Measurements from ENCODE around the gene HIRA. TPM values are rescaled to one million over a fixed set of nuclear protein-coding genes. Genes with fewer than 3 reads are reported as not detected.

Gene HIRA
- total and polyA plus RNA-seq, 9 of the 15 experiments (the other 6 are each of a cell fraction or from before 2014, with no cell fraction given): 0.96 to 132 (median 58.4) TPM

DNA sequence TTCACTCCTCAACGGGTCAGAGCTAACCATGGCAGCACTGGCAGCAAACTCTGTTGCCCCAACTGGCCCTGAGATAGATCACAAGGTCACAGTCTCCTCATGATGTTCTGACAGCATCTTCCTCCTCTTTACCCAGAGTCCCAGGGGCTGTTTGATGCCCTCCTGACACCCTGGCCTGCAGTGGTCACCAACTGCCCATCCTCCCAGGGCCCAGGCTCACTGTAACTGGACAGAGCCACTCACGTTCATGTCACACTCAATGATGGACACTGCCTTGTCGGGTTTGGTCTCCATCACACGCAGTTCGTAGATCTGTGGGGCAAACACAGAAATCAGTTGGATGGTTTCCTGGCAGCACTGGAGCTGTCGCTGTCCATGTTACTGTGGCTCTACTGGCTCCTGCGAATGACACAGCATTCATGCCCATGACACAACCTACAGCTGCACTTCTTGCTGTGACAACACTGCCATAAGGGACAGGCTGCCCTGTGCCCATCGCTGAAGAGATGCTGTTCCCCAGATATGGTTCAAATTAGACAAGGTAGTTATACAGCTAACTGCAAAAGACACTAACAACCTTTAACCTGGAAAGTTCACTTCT, 26.4 kb upstream of the HIRA start:
- no peaks in the 10 kb centered on the region for H3K9me1 ChIP-seq (ENCODE audit: control insufficient read depth, insufficient read depth, low read length)
- in situ Hi-C loops (cut with MboI) (no loop called here), intact Hi-C loops (cut with micrococcal nuclease) (no loop called here)
- 0 out of 2 replicates have a peak, but pooled peaks cover 3% of the 10 kb centered on the region for H4K20me1 ChIP-seq (replicated peaks; ENCODE audit: control insufficient read depth, insufficient read depth, low read length)
- no peak overlapping the region for H3K4me3 ChIP-seq
- no peaks in the 10 kb centered on the region for H3K27me3 ChIP-seq (ENCODE audit: control insufficient read depth in 2 of 2, insufficient read depth in 2 of 2, low read length in 2 of 2)
- H3K9ac ChIP-seq (ENCODE audit: insufficient read depth in 1 of 2, low read depth in 2 of 2, low read length in 2 of 2): peak overlapping the region in 1 of 2 experiments; percentile 27; a peak in 2 of 4 replicates
- peaks cover 96% of the 10 kb centered on the region for H3K36me3 ChIP-seq (ENCODE audit: control insufficient read depth, insufficient read depth, low read length)
- H3K4me2 ChIP-seq (ENCODE audit: insufficient read depth, low read length): no peak overlapping the region
- POLR2A ChIA-PET: interaction anchor here (0.5 to 13.6 kb wide), 11 partner anchors 8 to 205 kb away, joined by 3 to 148 read pairs (median 4); partner anchors contain the start of genes C22orf39, CDC45 and UFD1
- no TSS peak for BruUV-seq (replicated peaks)
- 95% methylated on average over 8 of the region's 8 CpGs for WGBS (ENCODE audit: insufficient coverage, low coverage, missing lambda C conversion rate)
- FAIRE-seq (no peak), DNase-seq (ENCODE audit: extremely low read depth in 1 of 4, low spot score in 3 of 4) (no peak), ATAC-seq (no peak)
- no peak overlapping the region; the same call in 2 of the 3 replicates for H3K27ac ChIP-seq (ENCODE audit: extremely low read depth, low read depth, low read length)
- CTCF ChIA-PET (ENCODE audit: low intra/inter-chr PET ratio): no interaction called here
- H3K9me3 ChIP-seq (replicated peaks; ENCODE audit: control insufficient read depth, insufficient read depth, low read depth, low read length): no peaks in the 10 kb centered on the region
- no peaks in the 10 kb centered on the region for H3K79me2 ChIP-seq (ENCODE audit: control insufficient read depth, insufficient read depth, low read length)
- no peak overlapping the region for H2AFZ ChIP-seq (ENCODE audit: low read depth, low read length)
- no peaks in the 10 kb centered on the region for H3K4me1 ChIP-seq (replicated peaks in 1 of 2; ENCODE audit: control insufficient read depth in 2 of 2, insufficient read depth in 2 of 2, low read length in 2 of 2)
- TF ChIP-seq STAG1 (CRISPR knock-in tag; IDR thresholded peaks at IDR 0.05; ENCODE audit: borderline replicate concordance): peak; percentile 23; the same call in 1 of the 2 replicates
- TF ChIP-seq ZC3H11A (IDR thresholded peaks at IDR 0.05; ENCODE audit: low read depth, low read length): no peak
- TF ChIP-seq, protein P1, sequence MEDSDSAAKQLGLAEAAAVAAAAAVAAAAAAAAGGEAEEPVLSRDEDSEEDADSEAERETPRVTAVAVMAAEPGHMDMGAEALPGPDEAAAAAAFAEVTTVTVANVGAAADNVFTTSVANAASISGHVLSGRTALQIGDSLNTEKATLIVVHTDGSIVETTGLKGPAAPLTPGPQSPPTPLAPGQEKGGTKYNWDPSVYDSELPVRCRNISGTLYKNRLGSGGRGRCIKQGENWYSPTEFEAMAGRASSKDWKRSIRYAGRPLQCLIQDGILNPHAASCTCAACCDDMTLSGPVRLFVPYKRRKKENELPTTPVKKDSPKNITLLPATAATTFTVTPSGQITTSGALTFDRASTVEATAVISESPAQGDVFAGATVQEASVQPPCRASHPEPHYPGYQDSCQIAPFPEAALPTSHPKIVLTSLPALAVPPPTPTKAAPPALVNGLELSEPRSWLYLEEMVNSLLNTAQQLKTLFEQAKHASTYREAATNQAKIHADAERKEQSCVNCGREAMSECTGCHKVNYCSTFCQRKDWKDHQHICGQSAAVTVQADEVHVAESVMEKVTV (CRISPR knock-in tag; IDR thresholded peaks at IDR 0.05): no peak
- TF ChIP-seq NR3C1 (CRISPR knock-in tag; IDR thresholded peaks at IDR 0.05): 0 out of 2 replicates have a peak, but pooled peaks have one; percentile 67
- TF ChIP-seq ZKSCAN8 (CRISPR knock-in tag; IDR thresholded peaks at IDR 0.05): no peak
- no peak for TF ChIP-seq PRDM10 (IDR thresholded peaks at IDR 0.05; ENCODE audit: partially characterized antibody)
- no peak for TF ChIP-seq FOXK2 (conservative IDR thresholded peaks at IDR 0.05 in 1 of 2, IDR thresholded peaks at IDR 0.05 in 1 of 2; ENCODE audit: low read depth in 2 of 2)
- TF ChIP-seq KLF6 (CRISPR knock-in tag; IDR thresholded peaks at IDR 0.05; ENCODE audit: borderline replicate concordance): no peak
- no peak for TF ChIP-seq PBX2 (CRISPR knock-in tag; IDR thresholded peaks at IDR 0.05; ENCODE audit: low read depth)
- TF ChIP-seq PBX2 (tag; conservative IDR thresholded peaks at IDR 0.05; ENCODE audit: low read depth): no peak
- no peak for TF ChIP-seq NCOR1 (IDR thresholded peaks at IDR 0.05)
- TF ChIP-seq MLX (CRISPR knock-in tag; conservative IDR thresholded peaks at IDR 0.05): 0 out of 4 replicates have a peak, but pooled peaks of 1 of the 2 experiments have one; percentile 38
